ENCODE measurements around the gene UQCRC2. TPM values are rescaled to one million over a fixed set of nuclear protein-coding genes. Genes with fewer than 3 reads are reported as not detected.

UQCRC2 gene
- polyA plus RNA-seq, 1 of the 3 experiments (the other 2 are of a cell fraction), result 155 TPM

- peaks cover 3% of the 10 kb centered on the region for H3F3A ChIP-seq (replicated peaks; ENCODE audit: insufficient read depth)
- H3K9me2 ChIP-seq, result no peaks in the 10 kb centered on the region
- H4K20me1 ChIP-seq (ENCODE audit: insufficient read depth), result peaks cover 31% of the 10 kb centered on the region
- POLR2A ChIA-PET, result interaction anchor here (0.5 to 1.4 kb wide), 9 partner anchors 9 to 612 kb away, joined by 3 to 7 read pairs (median 3); no protein-coding TSS in a partner anchor
- peaks cover 52% of the 10 kb centered on the region for H3K79me2 ChIP-seq (ENCODE audit: insufficient read depth)
- no peaks in the 10 kb centered on the region for H3K36me3 ChIP-seq (replicated peaks in 1 of 2; ENCODE audit: control insufficient read depth in 1 of 2, insufficient read depth in 2 of 2, low read length in 1 of 2)
- peak overlapping the region; percentile 35 to 90; a peak in 3 of 4 replicates for H3K27ac ChIP-seq (ENCODE audit: low read depth in 2 of 2, low read length in 1 of 2)
- peak overlapping the region; percentile 89; the same call in 1 of the 2 replicates for H2AFZ ChIP-seq (ENCODE audit: low read depth)
- peaks cover 0 to 13% of the 10 kb centered on the region in 2 experiments; a peak in 1 of 4 replicates for H3K4me1 ChIP-seq (ENCODE audit: control insufficient read depth in 1 of 2, insufficient read depth in 2 of 2, low read depth in 1 of 2, low read length in 1 of 2)
- TF ChIP-seq ELF1 (IDR thresholded peaks at IDR 0.05) (no peak), GATA2 (CRISPR knock-in tag; IDR thresholded peaks at IDR 0.05) (0 out of 2 replicates have a peak, but pooled peaks have one; percentile 26)
- WGBS (ENCODE audit: low lambda C conversion rate), result 2% methylated on average over 42 of the region's 65 CpGs
- peak overlapping the region; percentile 96 for H3K4me2 ChIP-seq
- CTCF ChIA-PET, result interaction anchor here (1.0 to 6.8 kb wide), 7 partner anchors 8 to 181 kb away, joined by 3 to 95 read pairs (median 5); partner anchors contain the start of gene PDZD9
- H3K9ac ChIP-seq, result peak overlapping the region; percentile 89
- H3K4me3 ChIP-seq (ENCODE audit: low read depth in 2 of 2, low read length in 1 of 2), result peak overlapping the region; percentile 91 to 96
- no peaks in the 10 kb centered on the region for H3K9me3 ChIP-seq
- DNase-seq, result peak; percentile 65
- no peaks in the 10 kb centered on the region for H3K27me3 ChIP-seq (ENCODE audit: insufficient read depth)
These were observed 55.3 kb downstream of the UQCRC2 start for GRCh38 chr16:22008215-22009059.

- H3K36me3 ChIP-seq (replicated peaks in 1 of 2; ENCODE audit: control insufficient read depth in 1 of 2, insufficient read depth in 2 of 2, low read length in 1 of 2), result no peaks in the 10 kb centered on the region
- peaks cover 3% of the 10 kb centered on the region for H3F3A ChIP-seq (replicated peaks; ENCODE audit: insufficient read depth)
- H3K27ac ChIP-seq (ENCODE audit: low read depth in 2 of 2, low read length in 1 of 2), result no peak overlapping the region
- no peaks in the 10 kb centered on the region for H3K9me3 ChIP-seq
- POLR2A ChIA-PET, result no interaction called here
- CTCF ChIA-PET, result interaction anchor here (1.0 to 2.3 kb wide), 2 partner anchors 67 to 88 kb away, joined by 4 to 14 read pairs; no protein-coding TSS in a partner anchor
- TF ChIP-seq USF2 (IDR thresholded peaks at IDR 0.05; ENCODE audit: borderline replicate concordance, low read depth, low read length) (no peak), JUND (IDR thresholded peaks at IDR 0.05) (no peak), SIN3A (IDR thresholded peaks at IDR 0.05; ENCODE audit: borderline replicate concordance, low read depth, low read length) (no peak), MAX (IDR thresholded peaks at IDR 0.05; ENCODE audit: low read depth) (no peak), SMC3 (IDR thresholded peaks at IDR 0.05; ENCODE audit: low read depth, low read length) (no peak), CHD2 (IDR thresholded peaks at IDR 0.05; ENCODE audit: low read length, partially characterized antibody) (no peak), POLR2AphosphoS5 (IDR thresholded peaks at IDR 0.05; ENCODE audit: low read depth, low read length) (no peak), REST (IDR thresholded peaks at IDR 0.05; ENCODE audit: low read depth, low read length) (no peak), RAD21 (IDR thresholded peaks at IDR 0.05; ENCODE audit: low read length) (no peak), MEF2A (IDR thresholded peaks at IDR 0.05; ENCODE audit: borderline replicate concordance, low read depth) (no peak), ZBTB33 (IDR thresholded peaks at IDR 0.05; ENCODE audit: borderline replicate concordance, low read depth) (no peak), RFX5 (IDR thresholded peaks at IDR 0.05; ENCODE audit: low read length) (no peak), GATA2 (CRISPR knock-in tag; IDR thresholded peaks at IDR 0.05) (no peak), YY1 (IDR thresholded peaks at IDR 0.05; ENCODE audit: low read depth) (no peak), TAF1 (IDR thresholded peaks at IDR 0.05; ENCODE audit: borderline replicate concordance, low read depth, low read length) (no peak), RCOR1 (IDR thresholded peaks at IDR 0.05; ENCODE audit: low read length) (no peak), NFIC (IDR thresholded peaks at IDR 0.05; ENCODE audit: borderline replicate concordance) (no peak), EP300 (IDR thresholded peaks at IDR 0.05; ENCODE audit: borderline replicate concordance in 1 of 2, low read depth in 1 of 2, low read length in 1 of 2) (no peak)
- no peak for DNase-seq
- H3K4me3 ChIP-seq (ENCODE audit: low read depth in 2 of 2, low read length in 1 of 2), result no peak overlapping the region
- no peak overlapping the region for H2AFZ ChIP-seq (ENCODE audit: low read depth)
- H3K9ac ChIP-seq, result no peak overlapping the region
- 92% methylated on average over 5 of the region's 5 CpGs for WGBS (ENCODE audit: low lambda C conversion rate)
- no peaks in the 10 kb centered on the region for H3K27me3 ChIP-seq (ENCODE audit: insufficient read depth)
- peaks cover 0 to 13% of the 10 kb centered on the region in 2 experiments; a peak in 1 of 4 replicates for H3K4me1 ChIP-seq (ENCODE audit: control insufficient read depth in 1 of 2, insufficient read depth in 2 of 2, low read depth in 1 of 2, low read length in 1 of 2)
- no peaks in the 10 kb centered on the region for H3K9me2 ChIP-seq
- H3K79me2 ChIP-seq (ENCODE audit: insufficient read depth), result peaks cover 74% of the 10 kb centered on the region
- peaks cover 52% of the 10 kb centered on the region for H4K20me1 ChIP-seq (ENCODE audit: insufficient read depth)
- H3K4me2 ChIP-seq, result no peak overlapping the region
These were observed 57.7 kb downstream of the UQCRC2 start for GRCh38 chr16:22010902-22011301.
